ENCODE results near the gene ANKRD11.
"Not testable (repeated sequence)": the region's sequence is repeated elsewhere in the genome, so short reads cannot be mapped to it uniquely, and the experiment has no call there.

The ANKRD11 gene

DNA sequence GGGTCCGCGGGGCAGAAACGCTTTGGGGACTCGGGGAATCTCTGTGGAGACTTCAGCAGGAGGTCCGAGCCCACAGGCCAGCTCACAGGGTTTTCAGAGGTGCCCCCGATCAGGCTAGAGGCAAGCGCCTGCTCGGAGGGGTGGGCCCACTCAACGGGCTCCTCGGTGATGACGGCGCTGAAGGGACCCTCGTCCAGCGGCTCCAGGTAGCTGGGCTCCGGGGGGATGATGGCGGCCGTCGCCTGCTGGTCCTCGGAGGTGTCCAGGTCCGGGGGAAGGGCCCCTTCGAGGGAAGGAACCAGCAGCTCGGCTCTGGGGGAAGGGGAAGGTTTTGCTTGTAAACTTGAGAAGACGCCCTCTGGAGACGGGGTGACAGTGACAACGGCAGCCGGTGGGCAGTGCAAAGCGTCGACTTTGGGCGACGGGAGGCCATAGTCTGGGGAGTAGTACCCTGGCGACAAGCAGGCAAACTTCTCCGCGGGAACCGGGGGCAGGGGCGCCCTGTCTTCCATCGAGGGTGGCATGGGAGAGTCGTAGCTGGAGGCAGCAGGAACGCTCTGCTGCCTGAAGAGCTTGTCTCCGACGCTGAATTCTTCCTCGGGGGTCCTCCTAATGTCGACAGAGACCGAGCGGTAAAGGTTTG, 209.7 kb downstream of the ANKRD11 start:
- no peak for DNase-seq (ENCODE audit: low read depth)

DNA sequence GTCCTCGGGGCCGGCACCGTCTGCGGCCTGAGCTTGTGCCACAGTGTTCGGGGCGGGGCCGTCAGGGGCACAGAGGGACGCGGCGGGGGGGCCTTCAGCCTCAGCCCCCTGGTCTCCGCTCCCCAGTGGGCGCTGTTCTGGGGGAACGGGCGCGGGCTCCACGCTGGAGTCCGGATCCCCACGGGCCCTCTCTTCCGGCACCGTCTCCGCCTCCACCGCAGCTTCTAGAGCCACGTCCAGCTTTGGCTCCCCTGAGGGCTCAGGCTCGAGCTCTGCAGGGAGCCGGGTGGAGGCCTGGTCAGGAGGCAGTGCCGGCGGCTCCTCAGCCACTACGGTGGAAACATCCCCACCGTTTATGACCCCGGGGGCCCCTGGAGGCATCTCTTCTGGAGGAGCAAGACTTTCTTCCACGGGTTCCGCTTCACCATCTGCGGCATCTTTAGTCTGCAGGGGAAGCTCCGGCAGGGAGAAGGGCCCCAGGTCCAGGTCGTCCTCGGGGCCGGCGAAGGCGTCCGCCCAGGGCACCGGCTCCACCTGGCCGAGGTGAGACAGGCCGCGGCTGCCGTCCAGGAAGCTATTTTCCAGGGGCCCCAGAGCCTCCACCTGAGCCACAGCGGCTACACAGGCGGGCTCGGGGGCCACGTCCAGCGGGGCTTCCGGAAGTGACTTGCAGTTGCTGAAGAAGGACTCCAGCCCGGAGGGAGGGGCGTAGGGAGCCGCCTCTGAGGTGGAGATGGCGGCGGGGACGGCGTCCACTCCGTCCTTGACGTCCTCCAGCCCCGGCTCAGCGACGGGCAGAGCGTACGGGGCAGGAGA, 210.5 kb downstream of the ANKRD11 start:
- DNase-seq (ENCODE audit: low read depth), result no peak

DNA sequence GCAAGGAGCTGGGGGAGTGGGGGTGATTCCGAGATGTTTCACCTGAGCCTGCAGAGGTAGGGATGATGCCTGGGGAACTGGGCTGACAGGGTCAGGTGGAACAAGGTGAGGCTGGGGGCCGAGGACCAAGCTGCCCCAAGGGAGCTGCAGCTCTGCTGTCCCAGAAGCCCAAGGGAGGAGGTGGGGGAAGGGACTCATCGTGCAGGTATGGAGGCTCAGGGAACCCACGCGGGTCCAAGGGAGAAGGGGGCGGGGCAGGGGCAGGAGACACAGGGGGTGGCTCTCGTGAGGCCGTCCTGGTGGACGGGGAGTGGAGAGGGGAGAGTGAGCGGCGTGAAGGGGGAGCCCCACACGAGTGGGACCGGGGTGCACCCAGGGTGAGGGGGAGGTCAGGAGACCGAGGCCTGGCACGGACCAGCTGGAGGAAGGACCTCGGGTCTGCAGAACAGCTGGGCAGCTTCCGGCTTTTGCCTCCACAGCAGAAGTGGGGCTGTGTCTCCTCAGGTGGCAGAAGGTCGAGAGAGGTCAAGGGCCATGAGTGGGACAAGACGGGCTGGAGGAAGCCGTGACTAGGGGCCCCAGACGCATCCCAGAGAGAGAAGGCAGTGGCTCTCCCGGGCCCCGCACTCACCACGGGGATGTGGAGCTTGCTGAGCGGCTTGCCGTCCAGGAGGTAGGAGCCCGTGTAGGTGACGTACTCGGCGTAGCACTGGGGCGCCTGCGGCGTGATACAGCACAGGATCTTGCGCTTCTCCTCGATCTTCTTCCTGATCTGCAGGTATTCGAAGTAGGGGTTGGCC, 211.7 kb downstream of the ANKRD11 start:
- no peak for DNase-seq (ENCODE audit: low read depth)

DNA sequence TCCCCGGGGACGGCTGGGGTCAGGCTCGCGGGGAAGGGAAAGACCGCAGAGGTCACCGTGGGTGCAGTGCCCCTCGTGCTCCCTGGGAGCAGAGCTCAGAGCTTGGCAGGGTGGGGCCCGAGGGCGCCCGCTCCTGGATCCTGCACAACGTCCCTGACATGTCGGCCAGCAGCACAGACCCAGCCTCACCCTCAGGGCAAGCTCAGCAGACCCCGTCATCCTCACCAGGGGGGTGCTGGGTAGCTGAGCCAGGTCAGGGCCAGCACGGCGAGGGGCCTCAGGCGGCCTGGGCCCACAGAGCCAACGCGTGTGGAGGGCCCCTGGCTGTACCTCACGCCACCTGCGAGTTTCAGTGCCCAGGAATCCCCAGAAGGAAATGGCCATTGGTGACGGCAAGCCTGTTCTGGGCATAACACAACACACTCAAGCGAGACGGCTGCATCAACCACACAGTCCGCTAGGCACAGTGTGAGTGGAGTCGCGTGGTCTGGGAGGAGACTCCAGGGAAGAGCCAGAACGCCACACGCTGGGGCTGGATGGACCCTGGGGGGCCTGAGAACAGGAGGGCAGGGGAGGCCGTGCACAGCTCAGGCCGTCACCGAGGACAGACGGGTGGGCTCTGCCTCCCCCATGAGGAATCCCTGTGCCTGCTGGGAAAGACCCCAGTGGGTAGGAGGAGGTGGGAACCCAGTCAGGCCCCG, 212.6 kb downstream of the ANKRD11 start:
- DNase-seq (ENCODE audit: low read depth), result no peak

DNA sequence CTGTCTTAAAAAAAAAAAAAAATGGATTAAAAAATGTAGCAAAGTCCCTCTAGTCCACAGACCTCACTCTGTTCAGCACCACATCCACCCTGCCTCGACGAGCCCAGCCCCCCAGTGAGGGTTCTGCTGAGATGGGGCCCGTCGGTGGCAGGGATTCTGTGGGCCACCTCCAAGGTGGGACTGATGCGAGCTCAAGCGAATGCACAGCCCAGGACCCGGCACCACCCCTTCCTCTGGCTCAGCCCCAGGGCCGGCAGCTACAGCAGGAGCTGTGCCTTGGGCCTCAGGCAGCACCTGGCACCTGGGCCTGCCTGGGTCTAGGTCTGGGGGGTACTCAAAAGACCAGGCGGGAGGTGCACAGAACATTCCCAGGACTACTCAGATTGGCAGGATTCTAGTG, 213.3 kb downstream of the ANKRD11 start:
- no peak for DNase-seq (ENCODE audit: low read depth)

DNA sequence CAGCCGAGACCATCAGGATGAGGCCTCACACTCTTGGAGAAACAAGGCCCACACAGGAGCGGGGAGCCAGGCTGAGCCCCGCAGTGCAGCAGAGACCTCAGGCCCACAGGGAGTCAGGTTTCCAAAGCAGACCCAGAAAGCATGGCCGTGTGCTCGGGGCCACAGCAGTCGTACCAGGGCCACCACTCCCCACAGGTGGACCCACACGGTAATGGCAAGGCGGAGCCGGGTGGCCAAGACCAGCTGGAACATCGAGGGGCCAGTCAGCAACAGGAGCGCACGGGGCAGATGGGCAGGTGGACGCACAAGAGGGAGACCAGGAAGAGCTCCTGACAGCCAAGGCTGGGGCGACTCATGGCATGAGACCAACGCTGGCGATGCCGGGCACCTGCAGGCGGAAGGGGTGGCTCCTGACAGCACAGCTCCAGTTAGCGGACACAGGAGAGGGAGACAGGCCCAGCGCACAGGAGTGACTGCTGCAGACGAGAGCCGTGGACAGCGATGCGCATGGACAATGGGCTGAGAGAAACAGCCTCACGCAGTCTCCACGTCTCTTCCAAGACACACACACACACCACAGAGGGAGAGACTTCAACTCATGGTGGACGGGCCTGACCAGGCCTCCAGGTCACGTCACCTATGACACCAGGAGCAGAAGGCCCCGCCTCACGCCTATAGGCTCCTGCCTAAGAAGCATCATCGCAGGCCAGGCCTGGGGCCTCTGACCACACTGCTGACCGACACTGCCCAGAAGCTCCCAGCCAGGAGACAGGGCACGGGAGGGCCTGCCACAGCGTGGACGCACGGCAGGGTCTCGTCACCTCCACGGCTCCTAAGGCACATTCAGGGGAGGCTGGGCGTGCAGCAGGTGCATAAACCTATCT, 214.3 kb downstream of the ANKRD11 start:
- no peak for DNase-seq (ENCODE audit: low read depth)

DNA sequence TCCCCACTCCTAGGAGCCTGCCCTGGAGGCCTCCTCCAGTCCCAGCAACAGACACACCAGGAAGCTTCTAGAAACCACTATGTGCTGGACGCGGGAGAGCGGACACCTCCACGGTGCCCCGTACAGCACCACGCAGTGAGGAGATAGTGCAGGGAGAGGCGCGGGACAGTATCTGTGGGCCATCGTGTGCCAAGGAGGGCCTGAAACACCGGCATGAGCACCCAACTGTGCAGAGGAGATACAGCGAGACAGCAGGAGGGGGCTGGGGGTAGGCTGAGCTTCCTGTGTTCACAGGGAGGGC, 215.1 kb downstream of the ANKRD11 start:
- no peak for DNase-seq (ENCODE audit: low read depth)

DNA sequence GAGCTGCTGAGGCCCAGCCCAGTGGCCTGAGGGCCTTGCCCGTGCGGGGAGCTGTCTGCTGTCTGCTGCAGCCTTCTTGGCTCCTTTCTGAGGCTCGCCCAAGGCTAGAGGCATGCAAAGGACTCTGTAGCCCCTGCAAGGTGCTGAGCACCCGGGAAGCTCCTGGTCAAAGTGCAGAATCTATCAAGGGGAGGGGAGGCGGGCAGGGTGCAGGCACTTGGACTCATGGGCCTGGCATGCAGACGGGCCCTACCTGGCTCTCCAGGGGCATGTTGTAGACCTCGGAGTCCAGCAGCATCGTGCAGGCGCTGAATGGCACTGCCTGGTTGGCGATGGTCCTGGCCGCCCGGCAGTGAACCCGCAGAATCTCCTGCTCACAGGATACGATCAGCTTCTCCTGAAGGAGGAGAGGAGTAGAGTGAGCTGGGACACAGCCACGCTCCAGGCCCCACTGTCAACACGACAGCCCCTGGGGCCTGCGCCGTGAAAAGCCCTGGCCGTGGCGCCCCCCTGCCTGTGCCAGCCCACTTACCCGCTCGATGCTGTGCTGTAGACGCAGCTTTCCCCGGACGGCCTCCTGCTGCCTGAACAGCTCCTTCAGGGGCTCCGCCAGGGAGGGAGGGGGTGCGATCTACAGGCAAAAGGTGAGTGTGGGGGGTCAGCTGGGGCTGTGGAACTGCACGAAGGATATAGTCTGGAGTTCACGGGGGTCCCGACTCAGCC, 215.6 kb downstream of the ANKRD11 start:
- DNase-seq (ENCODE audit: low read depth), result no peak

DNA sequence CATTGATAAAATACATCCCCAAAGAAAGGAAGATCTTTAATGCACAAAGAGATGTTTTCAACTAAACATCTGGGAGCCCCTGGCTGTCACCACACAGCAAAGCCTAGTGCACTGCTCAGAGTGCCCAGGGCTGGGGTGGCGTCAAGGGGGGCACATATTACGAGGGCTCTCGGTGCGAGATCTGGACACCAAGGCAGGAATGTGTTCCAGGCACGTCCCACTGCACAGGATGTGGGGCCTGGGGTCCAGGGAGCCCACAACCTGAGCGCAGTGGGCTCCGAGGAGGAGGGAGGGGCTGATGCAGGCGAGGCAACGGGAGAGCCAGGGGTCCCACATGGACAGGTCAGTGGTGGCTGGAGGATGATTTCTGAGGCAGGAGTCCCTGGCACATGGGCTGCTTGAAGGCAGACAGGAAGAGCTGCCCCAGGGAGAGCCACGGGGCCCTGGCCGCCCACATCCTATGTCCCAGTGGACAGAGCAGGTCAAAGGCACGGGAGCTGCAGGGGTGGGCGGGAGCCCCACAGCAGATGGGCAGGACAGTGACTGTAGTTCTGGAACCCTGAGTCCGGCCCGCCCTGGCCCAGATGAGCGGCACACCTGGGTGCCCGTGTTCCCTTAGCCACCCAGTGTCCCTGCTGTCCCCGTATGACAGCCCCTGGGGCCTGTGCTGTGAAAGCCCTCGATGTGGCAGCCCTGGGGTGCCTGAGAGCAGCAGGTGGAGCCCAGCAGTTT, 216.5 kb downstream of the ANKRD11 start:
- no peak for DNase-seq (ENCODE audit: low read depth)

DNA sequence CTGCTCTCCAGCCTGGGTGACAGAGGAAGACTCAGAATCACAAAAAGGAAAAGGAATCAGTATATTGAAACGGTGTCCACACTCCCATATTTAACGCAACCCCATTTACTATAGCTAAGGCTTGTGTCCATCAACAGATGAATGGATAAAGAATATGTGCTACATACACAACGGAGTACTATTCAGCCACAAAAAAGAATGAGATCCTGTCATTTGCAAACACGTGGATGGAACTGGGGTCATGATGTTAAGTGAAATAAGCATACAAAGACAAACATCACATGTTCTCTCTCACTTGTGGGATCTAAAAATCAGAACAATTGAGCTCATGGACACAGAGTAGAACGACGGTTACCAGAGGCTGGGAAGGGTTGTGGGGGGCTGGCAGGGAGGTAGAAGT, 217.7 kb downstream of the ANKRD11 start:
- no peak for DNase-seq (ENCODE audit: low read depth)

DNA sequence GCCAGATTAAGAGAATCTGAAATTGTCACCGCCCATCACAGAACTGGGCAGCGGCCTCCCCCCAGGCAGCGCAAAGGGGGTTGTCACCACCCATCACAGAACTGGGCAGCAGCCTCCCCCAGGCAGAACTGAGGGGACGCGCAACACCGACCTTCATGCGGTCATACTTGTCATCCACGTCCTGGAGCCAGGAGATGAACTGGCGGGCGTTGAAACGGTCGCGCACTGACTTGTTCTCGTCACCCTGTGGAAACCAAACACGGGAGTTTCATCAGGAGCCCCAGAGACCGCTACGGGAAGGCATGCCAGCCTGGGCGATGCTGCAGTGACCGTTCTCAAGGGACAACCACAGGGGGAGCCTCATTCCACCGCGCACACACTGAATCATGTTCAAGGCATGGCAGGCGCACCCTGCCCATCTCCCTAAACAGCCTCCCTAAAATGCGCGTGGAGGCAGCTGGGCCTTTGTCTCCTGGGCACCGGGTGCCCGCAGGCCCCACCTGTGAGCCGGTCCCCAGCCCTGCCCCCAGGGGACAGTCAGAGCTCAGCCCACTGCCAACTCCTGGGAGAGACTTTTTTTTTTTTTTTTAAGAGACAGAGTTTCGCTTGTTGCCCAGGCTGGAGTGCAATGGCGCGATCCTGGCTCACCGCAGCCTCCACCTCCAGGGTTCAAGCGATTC, 219.6 kb downstream of the ANKRD11 start:
- DNase-seq (ENCODE audit: low read depth), result no peak

DNA sequence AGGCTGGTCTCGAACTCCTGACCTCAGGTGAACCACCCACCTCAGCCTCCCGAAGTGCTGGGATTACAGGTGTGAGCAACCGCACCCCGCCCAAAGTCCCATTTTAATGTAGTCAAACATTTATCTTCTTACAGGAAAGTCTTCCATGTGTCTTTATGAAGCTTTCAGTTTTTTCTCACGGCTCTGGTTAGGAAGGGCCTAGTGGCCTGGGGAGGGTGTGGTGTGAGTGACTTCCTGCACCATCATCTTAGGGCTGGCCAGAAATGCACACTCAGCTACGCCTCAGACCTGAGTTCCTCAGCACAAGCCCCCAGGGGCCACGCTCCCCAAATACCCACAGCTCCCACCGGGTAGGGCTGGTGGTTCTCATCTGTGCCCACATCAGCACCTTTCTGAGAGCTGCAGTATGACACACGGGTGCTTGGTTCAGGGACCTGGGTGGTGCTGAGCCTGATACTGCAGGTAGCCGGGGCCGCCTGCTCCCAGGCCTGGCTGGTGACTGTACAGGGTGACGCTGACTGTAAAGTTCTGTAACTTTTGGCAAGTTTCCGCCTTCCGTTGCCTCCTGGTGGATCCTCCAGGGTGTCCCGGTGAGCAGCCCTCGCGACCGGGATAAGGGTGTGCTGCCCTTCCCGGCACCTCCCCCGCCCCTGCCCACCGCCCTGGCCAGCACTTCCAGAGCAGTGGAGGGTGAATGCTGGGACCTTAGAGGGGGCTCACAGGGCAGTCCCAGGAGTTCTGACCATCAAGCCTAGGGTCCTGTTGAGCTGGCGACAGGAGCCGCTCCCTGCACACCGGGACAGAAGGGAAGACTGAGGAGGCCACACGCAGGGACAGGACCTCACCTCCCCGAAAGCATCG, 220.3 kb downstream of the ANKRD11 start:
- DNase-seq (ENCODE audit: low read depth), result no peak

DNA sequence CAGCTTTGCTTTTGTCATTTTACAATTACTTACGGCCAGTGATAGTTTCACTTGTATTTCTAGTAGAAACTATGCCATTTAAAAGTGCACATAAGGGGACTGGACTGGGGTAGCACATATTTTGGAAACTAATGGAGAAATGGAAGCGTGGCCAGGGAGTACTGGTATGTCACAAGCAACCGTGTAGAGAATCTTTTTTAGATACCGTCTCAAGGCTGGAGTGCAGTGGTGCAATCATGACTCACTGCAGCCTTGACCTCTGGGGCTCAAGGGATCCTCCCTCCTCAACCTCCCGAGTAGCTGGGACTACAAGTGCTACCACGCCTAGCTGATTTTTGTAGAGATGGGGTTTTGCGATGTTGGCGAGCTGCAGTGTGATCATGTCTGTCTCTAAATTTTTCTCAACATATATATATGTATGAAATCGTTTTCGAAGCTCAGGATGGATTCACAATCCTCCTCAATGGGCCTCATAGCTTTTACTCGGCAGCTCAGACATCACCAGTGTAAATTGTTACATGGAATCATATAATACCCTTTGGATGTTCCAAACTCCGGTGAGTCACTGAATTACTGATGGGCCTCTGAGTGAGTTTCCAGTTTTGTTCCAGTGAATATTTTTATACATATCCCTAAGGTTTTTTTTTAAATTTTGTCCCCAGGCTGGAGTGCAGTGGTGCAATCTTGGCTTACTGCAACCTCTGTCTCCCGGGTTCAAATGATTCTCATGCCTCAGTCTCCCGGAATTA, 221.2 kb downstream of the ANKRD11 start:
- no peak for DNase-seq (ENCODE audit: low read depth)

DNA sequence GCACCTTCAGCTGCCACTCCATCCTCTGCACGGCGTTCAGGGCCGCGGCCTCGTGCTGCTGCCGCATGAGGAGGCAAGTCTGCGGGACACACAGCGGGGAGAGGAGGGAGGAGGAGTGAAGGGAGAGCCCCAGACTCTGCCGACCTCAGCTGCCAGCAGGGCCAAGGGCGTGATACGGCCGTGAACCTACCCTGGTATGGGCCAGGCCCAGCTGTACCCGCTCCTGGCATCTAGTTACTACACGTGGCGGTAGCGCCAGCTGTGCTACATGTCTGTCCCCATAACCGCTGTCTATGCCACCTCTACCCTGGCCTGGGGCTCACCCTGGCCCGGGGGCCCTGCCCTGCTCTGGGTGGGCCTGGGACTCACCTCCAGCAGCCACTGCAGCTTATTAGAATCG, 221.8 kb downstream of the ANKRD11 start:
- DNase-seq (ENCODE audit: low read depth), result no peak

DNA sequence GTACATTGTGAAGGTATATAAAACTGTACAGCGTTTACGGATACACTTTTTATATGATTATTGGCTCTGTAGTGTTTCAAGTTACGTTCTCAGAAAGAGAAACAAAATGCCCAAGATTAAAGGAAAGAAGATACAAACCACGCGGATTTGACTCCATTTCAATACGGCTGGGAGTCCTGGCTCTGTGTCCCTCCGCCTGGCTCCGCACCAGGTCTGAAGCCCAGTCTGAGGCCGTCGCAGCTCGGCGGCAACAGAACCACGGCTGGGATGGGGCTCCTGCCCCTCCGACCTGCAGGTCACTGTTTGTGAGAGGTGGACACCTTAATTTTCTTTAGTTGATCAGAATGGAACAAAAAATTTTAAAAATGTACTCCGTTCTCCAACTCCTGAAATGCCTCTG, 222.6 kb downstream of the ANKRD11 start:
- not testable (repeated sequence) for DNase-seq (ENCODE audit: low read depth)

DNA sequence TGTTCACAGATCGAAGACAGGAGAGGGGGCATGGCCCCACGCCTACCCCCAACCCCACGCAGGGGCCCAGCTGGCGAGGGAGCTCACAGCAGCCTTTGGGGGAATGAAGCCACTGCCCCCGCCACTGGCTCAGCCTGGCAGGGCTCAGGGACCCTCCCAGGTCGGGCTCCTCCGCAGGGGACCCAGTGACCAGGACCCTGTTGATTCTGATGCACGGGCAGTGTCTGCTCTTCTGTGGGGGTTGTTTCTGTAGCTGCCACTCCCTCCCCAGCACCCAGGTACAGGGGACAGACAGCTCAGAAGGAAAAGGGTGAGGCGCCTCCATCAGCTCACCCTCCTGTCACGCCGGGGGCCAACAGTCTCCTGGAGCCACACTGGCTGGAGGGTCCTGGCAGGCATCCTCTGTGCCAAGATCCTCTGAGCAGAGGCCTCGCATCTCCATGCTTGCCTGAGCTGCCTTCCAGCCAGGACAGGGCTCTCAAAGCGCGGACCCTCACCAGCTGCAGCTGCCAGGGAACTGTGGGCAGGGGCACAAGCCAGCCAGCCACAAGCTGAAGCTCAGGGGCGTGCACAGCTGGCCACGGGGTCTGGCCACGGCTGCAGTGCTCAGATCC, 223.7 kb downstream of the ANKRD11 start:
- no peak for DNase-seq (ENCODE audit: low read depth)

DNA sequence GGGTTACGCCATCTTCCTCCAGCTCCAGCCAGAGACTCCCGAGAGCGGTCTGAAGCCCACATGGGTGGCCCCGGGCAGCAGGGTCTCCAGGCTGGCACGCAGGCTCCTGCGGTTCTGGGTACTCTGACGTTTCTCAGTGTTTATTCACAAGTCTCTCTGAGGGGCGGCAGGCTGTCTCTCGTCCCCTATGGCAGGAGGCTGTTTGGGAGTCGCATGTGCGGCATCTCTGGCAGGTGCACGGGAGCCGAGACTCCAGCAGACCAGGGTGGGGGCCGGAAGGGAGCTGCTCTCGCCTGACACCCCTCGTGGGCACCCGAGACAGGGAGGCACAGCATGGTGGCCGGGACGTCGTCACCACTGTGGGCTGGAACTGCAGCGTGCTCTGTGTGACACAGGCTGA, 224.7 kb downstream of the ANKRD11 start:
- no peak for DNase-seq (ENCODE audit: low read depth)
